Keratinocyte (primary cell): Measurements from ENCODE around the gene AGFG1. TPM values are rescaled to one million over a fixed set of nuclear protein-coding genes. Genes with fewer than 3 reads are reported as not detected.
"Not testable (repeated sequence)": the region's sequence is repeated elsewhere in the genome, so short reads cannot be mapped to it uniquely, and the experiment has no call there.

Experiments used
- DNase-seq: peaks from one replicate; pipeline ENCODE4 v3.0.0-alpha.2; 2011; ENCODE audit warnings: low read depth, missing footprints, low spot score
- FAIRE-seq: peaks from 2 replicates; lab custom pipeline; 2011; peaks lifted over from hg19 to GRCh38; lab: Jason Lieb, UNC
- H2AFZ ChIP-seq: 2 replicates; pipeline ENCODE4 v1.6.0; 2012; ENCODE audit warnings: low read length, control low read depth, inconsistent platforms; ENCODE audit not compliant: control insufficient read depth
- H3K27ac ChIP-seq: 2 replicates; pipeline ENCODE4 v1.5.1; 2011; ENCODE audit warnings: low read length; ENCODE audit not compliant: control insufficient read depth, insufficient read depth
- H3K27me3 ChIP-seq: 3 replicates; pipeline ENCODE4 v1.6.0; 2011; ENCODE audit warnings: low read length; ENCODE audit not compliant: control insufficient read depth, insufficient read depth; ENCODE audit errors: extremely low read depth
- H3K36me3 ChIP-seq, 2 experiments: 2 replicates in 1 of 2; 3 replicates in 1 of 2; pipeline ENCODE4 v1.5.1; 2011; ENCODE audit warnings: low read length in 2 of 2, mild to moderate bottlenecking in 1 of 2; ENCODE audit not compliant: control insufficient read depth in 2 of 2, insufficient read depth in 2 of 2; ENCODE audit errors: extremely low read depth in 1 of 2
- H3K4me1 ChIP-seq: 3 replicates; pipeline ENCODE4 v1.5.1; 2011; ENCODE audit warnings: low read length; ENCODE audit not compliant: control insufficient read depth, insufficient read depth; ENCODE audit errors: extremely low read depth
- H3K4me2 ChIP-seq: 3 replicates; pipeline ENCODE4 v1.6.0; 2011; ENCODE audit warnings: low read depth, low read length; ENCODE audit not compliant: control insufficient read depth, insufficient read depth; ENCODE audit errors: extremely low read depth
- H3K4me3 ChIP-seq, 3 experiments: fragments of 200-600 bp in 1 of 3; sonication (generic) in 1 of 3; 2 replicates in 2 of 3; 3 replicates in 1 of 3; pipeline ENCODE4 v1.5.1; 2011 to 2016; ENCODE audit warnings: low read length in 3 of 3, mild to moderate bottlenecking in 3 of 3, control low read depth in 2 of 3, inconsistent platforms in 1 of 3, low read depth in 1 of 3, mixed read lengths in 1 of 3, mixed run types in 1 of 3, moderate library complexity in 1 of 3; ENCODE audit not compliant: control insufficient read depth in 2 of 3, insufficient read depth in 2 of 3; ENCODE audit errors: extremely low read depth in 1 of 3
- H3K79me2 ChIP-seq: 2 replicates; pipeline ENCODE4 v1.6.0; 2012; ENCODE audit warnings: low read length; ENCODE audit not compliant: control insufficient read depth, insufficient read depth
- H3K9ac ChIP-seq: 3 replicates; pipeline ENCODE4 v1.6.0; 2011; ENCODE audit warnings: low read length; ENCODE audit not compliant: control insufficient read depth, insufficient read depth; ENCODE audit errors: extremely low read depth
- H3K9me1 ChIP-seq: 3 replicates; pipeline ENCODE4 v1.6.0; 2011; ENCODE audit warnings: low read length; ENCODE audit not compliant: control insufficient read depth, insufficient read depth; ENCODE audit errors: extremely low read depth
- H3K9me3 ChIP-seq: 2 replicates; pipeline ENCODE4 v1.5.1; 2012; ENCODE audit warnings: low read depth, low read length; ENCODE audit not compliant: control insufficient read depth
- H4K20me1 ChIP-seq: 3 replicates; pipeline ENCODE4 v1.6.0; 2011; ENCODE audit warnings: low read length; ENCODE audit not compliant: control insufficient read depth, insufficient read depth; ENCODE audit errors: extremely low read depth
- EZH2 ChIP-seq: IDR thresholded peaks from one replicate; pipeline ENCODE4 v1.6.1; 2012; ENCODE audit warnings: inconsistent platforms, mild to moderate bottlenecking, low read length, moderate library complexity
- dilution Hi-C: fragments of 300-500 bp; cut with MboI; formaldehyde crosslinking; loops from one replicate; pipeline ENCODE4 v1.7.0; 2020; ENCODE audit warnings: low sequenced_read_pairs; ENCODE audit not compliant: extremely low pct_ligation_motif_present
- polyA plus RNA-seq, 5 experiments: library from polyadenylated mRNA; depleted of rRNA in 3 of 5; stranded (reverse) in 3 of 5; stranded (forward) in 1 of 5; unstranded in 1 of 5; fragments of >200 nt; gene quantifications; 1 replicate in 1 of 5; 2 replicates in 3 of 5; 3 replicates in 1 of 5; pipeline versions ENCODE4 v1.2.1 to v1.2.3, GENCODE V29; 2011 to 2012; ENCODE audit warnings: missing spikeins in 2 of 5, low read depth in 1 of 5, low replicate concordance in 1 of 5
- TF ChIP-seq, protein P1 (sequence below), 3 experiments: IDR thresholded peaks in 1 of 3; conservative IDR thresholded peaks in 1 of 3; optimal IDR thresholded peaks in 1 of 3; 2 replicates in 2 of 3; 3 replicates in 1 of 3; pipeline versions ENCODE3 to v1.5.1; 2011; ENCODE audit warnings: low read length in 3 of 3, mild to moderate bottlenecking in 3 of 3, moderate library complexity in 2 of 3, control low read depth in 1 of 3, inconsistent platforms in 1 of 3; ENCODE audit not compliant: insufficient read depth in 2 of 3; ENCODE audit errors: extremely low read depth in 1 of 3

Gene AGFG1
- polyA plus RNA-seq, 1 donor (not counting 4 experiments of a cell fraction or from before 2014, with no cell fraction given), result 111 TPM

DNA sequence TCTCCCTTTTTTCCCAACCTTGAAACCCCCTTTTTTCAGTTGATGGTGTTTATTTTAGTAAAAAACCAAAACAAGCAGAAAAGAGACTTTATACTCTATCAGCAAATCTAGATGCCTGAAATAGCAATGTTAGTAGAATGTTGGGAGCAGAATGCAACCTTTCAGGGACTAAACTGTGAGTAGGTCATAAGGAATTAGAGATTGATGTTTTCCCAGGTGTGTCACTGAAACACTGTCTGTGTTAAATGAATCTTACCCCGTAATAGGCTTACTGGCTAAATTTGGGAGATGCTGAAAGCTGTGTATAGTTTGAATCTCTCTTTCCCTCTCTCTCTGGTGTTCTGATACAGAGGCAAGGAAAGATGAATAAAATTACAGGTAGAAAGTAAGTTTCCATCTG lies 43.8 kb downstream of the AGFG1 start:
- Histone ChIP-seq H2AFZ (no peak overlapping the region), H3K27me3 (no peaks in the 10 kb centered on the region), H3K4me1 (peaks cover 19% of the 10 kb centered on the region), H3K79me2 (peaks cover 97% of the 10 kb centered on the region), H3K9ac (no peak overlapping the region), H3K36me3 (peaks cover 0 to 4% of the 10 kb centered on the region in 2 experiments), H3K9me3 (no peaks in the 10 kb centered on the region), H4K20me1 (peaks cover 19% of the 10 kb centered on the region), H3K27ac (no peak overlapping the region), H3K4me3 (no peak overlapping the region), H3K9me1 (peaks cover 2% of the 10 kb centered on the region), H3K4me2 (no peak overlapping the region)
- FAIRE-seq, result peak; percentile 48
- dilution Hi-C loops, result no loop called here
- no peak for DNase-seq
- TF ChIP-seq, protein P1, sequence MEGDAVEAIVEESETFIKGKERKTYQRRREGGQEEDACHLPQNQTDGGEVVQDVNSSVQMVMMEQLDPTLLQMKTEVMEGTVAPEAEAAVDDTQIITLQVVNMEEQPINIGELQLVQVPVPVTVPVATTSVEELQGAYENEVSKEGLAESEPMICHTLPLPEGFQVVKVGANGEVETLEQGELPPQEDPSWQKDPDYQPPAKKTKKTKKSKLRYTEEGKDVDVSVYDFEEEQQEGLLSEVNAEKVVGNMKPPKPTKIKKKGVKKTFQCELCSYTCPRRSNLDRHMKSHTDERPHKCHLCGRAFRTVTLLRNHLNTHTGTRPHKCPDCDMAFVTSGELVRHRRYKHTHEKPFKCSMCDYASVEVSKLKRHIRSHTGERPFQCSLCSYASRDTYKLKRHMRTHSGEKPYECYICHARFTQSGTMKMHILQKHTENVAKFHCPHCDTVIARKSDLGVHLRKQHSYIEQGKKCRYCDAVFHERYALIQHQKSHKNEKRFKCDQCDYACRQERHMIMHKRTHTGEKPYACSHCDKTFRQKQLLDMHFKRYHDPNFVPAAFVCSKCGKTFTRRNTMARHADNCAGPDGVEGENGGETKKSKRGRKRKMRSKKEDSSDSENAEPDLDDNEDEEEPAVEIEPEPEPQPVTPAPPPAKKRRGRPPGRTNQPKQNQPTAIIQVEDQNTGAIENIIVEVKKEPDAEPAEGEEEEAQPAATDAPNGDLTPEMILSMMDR (optimal IDR thresholded peaks at IDR 0.05 in 1 of 3, IDR thresholded peaks at IDR 0.05 in 1 of 3, conservative IDR thresholded peaks at IDR 0.05 in 1 of 3; ENCODE audit: extremely low read depth in 1 of 3, insufficient read depth in 2 of 3, low read length in 3 of 3), result no peak
- no peak for TF ChIP-seq EZH2

DNA sequence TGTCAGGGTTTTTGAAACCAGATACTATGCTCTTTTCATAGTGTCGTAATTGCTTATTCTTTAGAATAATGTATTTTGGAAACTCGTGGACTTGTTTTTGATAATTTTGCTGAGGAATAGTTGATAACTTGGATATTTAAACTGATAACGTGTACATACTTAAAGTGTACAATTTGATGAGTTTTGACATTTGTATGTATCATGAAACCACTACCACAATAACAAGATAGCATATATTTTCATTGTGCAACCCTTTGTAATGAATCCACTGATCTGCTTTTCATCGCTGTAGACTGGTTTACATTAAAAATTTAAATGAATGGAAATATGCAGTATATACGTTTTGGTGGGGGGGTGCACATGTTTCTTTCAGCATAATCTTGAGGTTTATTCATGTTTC lies 45.8 kb downstream of the AGFG1 start:
- peaks cover 19% of the 10 kb centered on the region for H4K20me1 ChIP-seq
- no peak overlapping the region for H3K27ac ChIP-seq
- no peak for FAIRE-seq

DNA sequence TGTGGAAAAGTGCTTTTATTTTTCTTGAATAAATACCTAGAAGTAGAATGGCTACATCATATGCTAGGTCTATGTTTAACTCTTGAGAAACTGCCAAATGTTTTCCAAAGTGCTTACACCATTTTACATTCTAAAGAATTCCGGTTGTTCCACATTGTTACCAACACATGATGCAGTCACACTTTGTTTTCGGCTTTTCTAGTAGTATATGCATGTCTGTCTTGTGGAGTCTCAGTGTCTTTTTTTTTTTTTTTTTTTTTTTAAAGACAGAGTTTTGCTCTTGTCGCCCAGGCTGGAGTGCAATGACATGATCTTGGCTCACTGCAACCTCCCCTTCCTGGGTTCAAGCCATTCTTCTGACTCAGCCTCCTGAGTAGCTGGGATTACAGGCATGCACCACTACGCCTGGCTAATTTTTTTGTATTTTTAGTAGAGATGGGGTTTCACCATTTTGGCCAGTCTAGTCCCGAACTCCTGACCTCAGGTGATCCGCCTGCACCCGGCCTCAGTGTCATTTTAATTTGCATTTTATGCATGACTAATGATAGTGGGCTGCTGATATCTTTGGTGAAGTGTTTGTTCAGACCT lies 46.4 kb downstream of the AGFG1 start:
- dilution Hi-C loops, FAIRE-seq, H3K9me1 ChIP-seq, H3K9ac ChIP-seq, H3K36me3 ChIP-seq, H3K27me3 ChIP-seq, H2AFZ ChIP-seq, DNase-seq, H3K27ac ChIP-seq, H3K4me3 ChIP-seq, H3K9me3 ChIP-seq: not testable (repeated sequence)
- H3K79me2 ChIP-seq, result peaks cover 90% of the 10 kb centered on the region
- peaks cover 19% of the 10 kb centered on the region for H3K4me1 ChIP-seq
- H3K4me2 ChIP-seq, result peak overlapping the region; percentile 3
- H4K20me1 ChIP-seq, result peaks cover 16% of the 10 kb centered on the region

More for the DNA sequence above, 45.8 kb downstream of the AGFG1 start:
- no peak overlapping the region for H3K4me2 ChIP-seq
- no peak overlapping the region for H3K4me3 ChIP-seq
- H3K79me2 ChIP-seq, result peaks cover 94% of the 10 kb centered on the region
- H3K9me1 ChIP-seq, result peaks cover 2% of the 10 kb centered on the region
- no peak for DNase-seq
- dilution Hi-C loops, result no loop called here
- peaks cover 19% of the 10 kb centered on the region for H3K4me1 ChIP-seq
- H3K9me3 ChIP-seq, result no peaks in the 10 kb centered on the region
- H3K36me3 ChIP-seq, result peaks cover 0 to 8% of the 10 kb centered on the region in 2 experiments
- no peaks in the 10 kb centered on the region for H3K27me3 ChIP-seq
- no peak overlapping the region for H2AFZ ChIP-seq
- H3K9ac ChIP-seq, result no peak overlapping the region
- TF ChIP-seq, protein P1 (optimal IDR thresholded peaks at IDR 0.05 in 1 of 3, IDR thresholded peaks at IDR 0.05 in 1 of 3, conservative IDR thresholded peaks at IDR 0.05 in 1 of 3; ENCODE audit: extremely low read depth in 1 of 3, insufficient read depth in 2 of 3, low read length in 3 of 3), result no peak
- no peak for TF ChIP-seq EZH2

DNA sequence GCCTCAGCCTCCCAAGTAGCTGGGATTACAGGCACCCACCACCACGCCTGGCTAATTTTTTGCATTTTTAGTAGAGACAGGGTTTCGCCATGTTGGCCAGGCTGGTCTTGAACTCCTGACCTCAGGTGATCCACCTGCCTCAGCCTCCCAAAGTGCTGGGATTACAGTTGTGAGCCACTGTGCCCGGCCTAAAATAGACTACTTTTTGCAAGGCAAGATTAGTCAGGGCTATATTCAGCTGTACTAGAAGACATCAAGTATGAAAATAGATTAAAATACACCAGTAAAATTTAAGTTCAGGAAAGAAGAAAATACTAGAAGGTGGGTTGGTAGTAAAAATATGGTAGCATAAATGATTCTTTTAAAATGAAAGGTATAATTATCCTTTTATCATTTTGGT lies 49.2 kb downstream of the AGFG1 start:
- H3K4me2 ChIP-seq, H3K4me3 ChIP-seq, H3K9me3 ChIP-seq, H3K9ac ChIP-seq, FAIRE-seq, H3K9me1 ChIP-seq, H3K27me3 ChIP-seq, H2AFZ ChIP-seq, H3K27ac ChIP-seq, dilution Hi-C loops, DNase-seq: not testable (repeated sequence)
- H3K36me3 ChIP-seq, result peaks cover 0 to 13% of the 10 kb centered on the region in 2 experiments
- H3K4me1 ChIP-seq, result peaks cover 15% of the 10 kb centered on the region
- peaks cover 65% of the 10 kb centered on the region for H3K79me2 ChIP-seq
- H4K20me1 ChIP-seq, result peaks cover 11% of the 10 kb centered on the region
